GM23338 (cell line): ENCODE results near the gene HMGCS1.

ENCODE experiments used
- CREB1 ChIP-seq: fragments of 250-450 bp; sonication (Bioruptor Pico); IDR thresholded peaks from 2 replicates; pipeline ENCODE4 v1.5.0; 2020; ENCODE audit warnings: low read depth, mild to moderate bottlenecking, moderate library complexity
- CTCF ChIP-seq, 2 experiments: fragments of 200-600 bp in 1 of 2; sonication (generic) in 1 of 2; conservative IDR thresholded peaks; 2 replicates each; pipeline versions ENCODE4 v1.5.1 to v1.6.1; 2016 to 2017; ENCODE audit warnings: antibody characterized with exemption in 2 of 2, low read depth in 2 of 2, mild to moderate bottlenecking in 2 of 2, moderate library complexity in 1 of 2
- EZH2 ChIP-seq: fragments of 200-600 bp; sonication (generic); IDR thresholded peaks from one replicate; pipeline ENCODE4 v1.8.0; 2017; ENCODE audit warnings: antibody characterized with exemption, mild to moderate bottlenecking, low read depth; ENCODE audit not compliant: unreplicated experiment
- EZH2phosphoT487 ChIP-seq: fragments of 200-600 bp; sonication (generic); IDR thresholded peaks from one replicate; pipeline ENCODE4 v1.8.1; 2018; ENCODE audit warnings: antibody characterized with exemption; ENCODE audit not compliant: unreplicated experiment
- JUNB ChIP-seq: IDR thresholded peaks from one replicate; pipeline ENCODE4 v1.6.1; 2016; ENCODE audit warnings: antibody characterized with exemption; ENCODE audit not compliant: unreplicated experiment
- NANOG ChIP-seq: IDR thresholded peaks from 2 replicates; pipeline ENCODE4 v1.6.1; 2016; ENCODE audit warnings: antibody characterized with exemption, borderline replicate concordance
- POLR2AphosphoS5 ChIP-seq: IDR thresholded peaks from 2 replicates; pipeline ENCODE4 v1.6.1; 2016; ENCODE audit warnings: antibody characterized with exemption, low read depth
- REST ChIP-seq: IDR thresholded peaks from one replicate; pipeline ENCODE4 v1.6.1; 2018; ENCODE audit warnings: antibody characterized with exemption; ENCODE audit not compliant: unreplicated experiment
- STAT1 ChIP-seq: IDR thresholded peaks from one replicate; pipeline ENCODE4 v1.6.1; 2016; ENCODE audit warnings: antibody characterized with exemption; ENCODE audit not compliant: unreplicated experiment
- ZNF114 ChIP-seq: fragments of 250-450 bp; sonication (Bioruptor Pico); IDR thresholded peaks from 2 replicates; pipeline ENCODE4 v1.5.0; 2020; ENCODE audit warnings: mild to moderate bottlenecking, moderate library complexity
- ZNF331 ChIP-seq: fragments of 250-450 bp; sonication (Bioruptor Pico); IDR thresholded peaks from 2 replicates; pipeline ENCODE4 v1.5.0; 2020; ENCODE audit warnings: low read depth, mild to moderate bottlenecking, moderate library complexity
- TF ChIP-seq, protein P1 (sequence below): IDR thresholded peaks from 2 replicates; pipeline ENCODE4 v1.6.1; 2016; ENCODE audit warnings: antibody characterized with exemption

GRCh38 chr5:43353668-43354067 is 40.5 kb upstream of the HMGCS1 start:
- TF ChIP-seq CTCF (conservative IDR thresholded peaks at IDR 0.05; ENCODE audit: low read depth in 2 of 2) (no peak), JUNB (no peak), REST (no peak), EZH2 (no peak), POLR2AphosphoS5 (no peak), EZH2phosphoT487 (no peak), ZNF331 (CRISPR knock-in tag) (no peak), CREB1 (no peak), STAT1 (no peak), ZNF114 (CRISPR knock-in tag) (no peak), NANOG (no peak)
- TF ChIP-seq, protein P1, sequence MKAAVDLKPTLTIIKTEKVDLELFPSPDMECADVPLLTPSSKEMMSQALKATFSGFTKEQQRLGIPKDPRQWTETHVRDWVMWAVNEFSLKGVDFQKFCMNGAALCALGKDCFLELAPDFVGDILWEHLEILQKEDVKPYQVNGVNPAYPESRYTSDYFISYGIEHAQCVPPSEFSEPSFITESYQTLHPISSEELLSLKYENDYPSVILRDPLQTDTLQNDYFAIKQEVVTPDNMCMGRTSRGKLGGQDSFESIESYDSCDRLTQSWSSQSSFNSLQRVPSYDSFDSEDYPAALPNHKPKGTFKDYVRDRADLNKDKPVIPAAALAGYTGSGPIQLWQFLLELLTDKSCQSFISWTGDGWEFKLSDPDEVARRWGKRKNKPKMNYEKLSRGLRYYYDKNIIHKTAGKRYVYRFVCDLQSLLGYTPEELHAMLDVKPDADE = no peak
